Lung (tissue), 12 donors: ENCODE measurements around the gene TMEM123. TPM values are rescaled to one million over a fixed set of nuclear protein-coding genes. Genes with fewer than 3 reads are reported as not detected.

Source experiments
- ATAC-seq: fragments of 200-7000 bp; cut with Tn5 transposase; one replicate; pipeline ENCODE4 v1.9.1; 2020; ENCODE audit warnings: moderate number of reproducible peaks; ENCODE audit not compliant: insufficient read depth, low FRiP score
- DNase-seq, 3 donors: peaks; one replicate each; pipeline ENCODE4 v3.0.0-alpha.2; 2013 to 2017
- H3K27ac ChIP-seq, 2 donors: one replicate each; pipeline ENCODE4 v1.5.1; 2013; ENCODE audit warnings: mild to moderate bottlenecking in 2 of 2, moderate library complexity in 2 of 2, control low read depth in 1 of 2, inconsistent platforms in 1 of 2, low read depth in 1 of 2, low read length in 1 of 2
- H3K27me3 ChIP-seq, 3 donors: one replicate each; pipeline ENCODE4 v1.5.1; 2013; ENCODE audit warnings: low read length in 2 of 3; ENCODE audit not compliant: control insufficient read depth in 3 of 3, insufficient read depth in 3 of 3
- H3K36me3 ChIP-seq, 4 donors: one replicate each; pipeline ENCODE4 v1.5.1; 2013; ENCODE audit warnings: low read length in 4 of 4, mild to moderate bottlenecking in 1 of 4, moderate library complexity in 1 of 4; ENCODE audit not compliant: control insufficient read depth in 4 of 4, insufficient read depth in 4 of 4
- H3K4me1 ChIP-seq, 5 donors: one replicate each; pipeline ENCODE4 v1.5.1; 2013; ENCODE audit warnings: low read length in 5 of 5, mild to moderate bottlenecking in 2 of 5, moderate library complexity in 1 of 5; ENCODE audit not compliant: control insufficient read depth in 5 of 5, insufficient read depth in 5 of 5
- H3K4me3 ChIP-seq: one replicate; pipeline ENCODE4 v1.5.1; 2013; ENCODE audit warnings: mild to moderate bottlenecking, control low read depth, moderate library complexity
- H3K9ac ChIP-seq, 2 donors: one replicate each; pipeline ENCODE4 v1.5.1; 2013; ENCODE audit warnings: low read length in 2 of 2, control low read depth in 1 of 2; ENCODE audit not compliant: insufficient read depth in 1 of 2
- H3K9me3 ChIP-seq, 4 donors: one replicate each; pipeline ENCODE4 v1.5.1; 2013; ENCODE audit warnings: low read length in 3 of 4, mild to moderate bottlenecking in 1 of 4, moderate library complexity in 1 of 4; ENCODE audit not compliant: control insufficient read depth in 4 of 4, insufficient read depth in 3 of 4
- WGBS, 2 donors: extraction: QIAGEN DNeasy Blood & Tissue Kit; methylation state at CpG; one replicate each; pipeline ENCODE4 v1.1.7; 2013; 5-methylcytosine and 5-hydroxymethylcytosine counted together
- polyA plus RNA-seq, 2 donors: library from polyadenylated mRNA; stranded (reverse); fragments of 200-250 nt; gene quantifications; one replicate each; pipeline ENCODE4 v1.2.1, GENCODE V29; 2013
- total RNA-seq, 2 donors: library from RNA; depleted of rRNA in 1 of 2; stranded (reverse); fragments of >200 nt in 1 of 2; gene quantifications; one replicate each; pipeline ENCODE4 v1.2.1, GENCODE V29; 2014 to 2021
- TF ChIP-seq, protein P1 (sequence below): IDR thresholded peaks from 2 replicates; pipeline ENCODE4 v1.5.1; 2012; ENCODE audit warnings: mild to moderate bottlenecking; ENCODE audit errors: control extremely low read depth, extremely low read depth
- donor health status: control.
- donor health status: control.
- donor health status: Bipolar disorder and iron deficiency.
- donor health status: healthy.
- donor health status: DM: yes; HTN: yes; CAD: no.

TMEM123 gene
- total and polyA plus RNA-seq, 4 donors: 53.6 to 245 (median 100) TPM

DNA sequence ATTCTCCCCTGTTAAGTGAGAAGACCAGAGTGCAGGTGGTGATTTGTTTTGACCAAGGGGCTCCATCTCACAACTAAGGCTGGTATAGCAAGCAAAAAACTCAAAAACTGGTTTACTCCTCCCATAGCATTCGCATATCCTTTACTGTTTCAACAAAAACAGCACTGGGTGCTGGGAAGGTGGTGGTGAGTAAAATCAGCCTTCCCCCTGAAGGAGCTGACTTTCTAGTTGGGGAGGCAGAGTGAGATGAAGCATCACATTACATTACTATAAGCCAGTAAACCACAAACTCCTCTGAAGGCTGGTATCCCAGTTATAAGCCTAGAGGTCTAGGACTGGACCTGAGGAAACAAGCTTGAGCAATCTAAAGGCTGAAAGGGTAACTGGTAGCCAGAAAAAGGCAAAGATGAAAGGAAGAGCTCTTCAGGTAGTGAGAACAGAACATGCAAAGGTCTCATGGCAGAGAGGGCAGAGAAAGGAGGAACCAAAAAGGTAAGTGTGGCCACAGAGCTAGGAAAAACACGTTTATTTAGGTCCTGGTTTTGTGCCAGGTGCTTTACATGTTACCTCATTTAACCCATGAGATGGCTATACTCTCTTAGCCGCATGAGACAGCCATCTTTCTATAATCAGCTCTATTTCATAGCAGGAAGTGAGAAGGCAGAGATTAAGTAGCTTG lies 22.3 kb downstream of the TMEM123 start:
- H3K27ac ChIP-seq: no peak overlapping the region
- ATAC-seq: no peak
- no peak for DNase-seq

DNA sequence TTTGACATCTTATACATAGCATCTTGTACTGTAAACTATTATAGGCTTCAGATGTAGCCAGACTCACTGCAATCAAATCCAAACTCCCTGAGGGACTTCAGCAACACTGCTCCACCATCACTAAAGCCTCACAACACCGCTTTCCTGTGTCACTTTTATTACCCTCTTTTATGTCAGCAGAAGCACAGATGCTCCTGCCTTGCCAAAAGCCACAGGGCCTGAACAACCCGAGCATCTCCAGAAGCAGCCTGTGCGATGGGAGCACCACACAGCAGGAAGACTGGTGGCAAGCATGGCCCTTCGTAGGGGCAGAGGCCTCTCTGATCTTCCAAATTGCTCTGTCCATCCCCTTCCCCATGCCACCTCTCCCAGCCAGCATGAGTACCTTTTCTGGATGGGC lies 22.9 kb downstream of the TMEM123 start:
- H3K9ac ChIP-seq: no peak overlapping the region
- TF ChIP-seq, protein P1, sequence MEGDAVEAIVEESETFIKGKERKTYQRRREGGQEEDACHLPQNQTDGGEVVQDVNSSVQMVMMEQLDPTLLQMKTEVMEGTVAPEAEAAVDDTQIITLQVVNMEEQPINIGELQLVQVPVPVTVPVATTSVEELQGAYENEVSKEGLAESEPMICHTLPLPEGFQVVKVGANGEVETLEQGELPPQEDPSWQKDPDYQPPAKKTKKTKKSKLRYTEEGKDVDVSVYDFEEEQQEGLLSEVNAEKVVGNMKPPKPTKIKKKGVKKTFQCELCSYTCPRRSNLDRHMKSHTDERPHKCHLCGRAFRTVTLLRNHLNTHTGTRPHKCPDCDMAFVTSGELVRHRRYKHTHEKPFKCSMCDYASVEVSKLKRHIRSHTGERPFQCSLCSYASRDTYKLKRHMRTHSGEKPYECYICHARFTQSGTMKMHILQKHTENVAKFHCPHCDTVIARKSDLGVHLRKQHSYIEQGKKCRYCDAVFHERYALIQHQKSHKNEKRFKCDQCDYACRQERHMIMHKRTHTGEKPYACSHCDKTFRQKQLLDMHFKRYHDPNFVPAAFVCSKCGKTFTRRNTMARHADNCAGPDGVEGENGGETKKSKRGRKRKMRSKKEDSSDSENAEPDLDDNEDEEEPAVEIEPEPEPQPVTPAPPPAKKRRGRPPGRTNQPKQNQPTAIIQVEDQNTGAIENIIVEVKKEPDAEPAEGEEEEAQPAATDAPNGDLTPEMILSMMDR: no peak
- no peak overlapping the region for H3K4me3 ChIP-seq
- peaks cover 0 to 13% (median 4%) of the 10 kb centered on the region in 5 donors for H3K4me1 ChIP-seq
- DNase-seq (peak in 1 of 3 donors; percentile 38), ATAC-seq (no peak)
- H3K27ac ChIP-seq: no peak overlapping the region
- H3K27me3 ChIP-seq: no peaks in the 10 kb centered on the region
- 86 to 90% methylated on average over 4 of the region's 4 CpGs for WGBS, 2 donors
- peaks cover 0 to 2% (median 0%) of the 10 kb centered on the region in 4 donors for H3K9me3 ChIP-seq
- peaks cover 0 to 2% (median 0%) of the 10 kb centered on the region in 4 donors for H3K36me3 ChIP-seq

More for the DNA sequence above, 22.3 kb downstream of the TMEM123 start:
- TF ChIP-seq, protein P1: no peak
- Histone ChIP-seq H3K36me3 (peaks cover 0 to 2% (median 0%) of the 10 kb centered on the region in 4 donors), H3K9me3 (peaks cover 0 to 2% (median 0%) of the 10 kb centered on the region in 4 donors), H3K4me1 (peaks cover 0 to 13% (median 4%) of the 10 kb centered on the region in 5 donors), H3K9ac (no peak overlapping the region), H3K4me3 (no peak overlapping the region), H3K27me3 (no peaks in the 10 kb centered on the region)
- WGBS, 2 donors: 53 to 58% methylated on average over 3 of the region's 3 CpGs

DNA sequence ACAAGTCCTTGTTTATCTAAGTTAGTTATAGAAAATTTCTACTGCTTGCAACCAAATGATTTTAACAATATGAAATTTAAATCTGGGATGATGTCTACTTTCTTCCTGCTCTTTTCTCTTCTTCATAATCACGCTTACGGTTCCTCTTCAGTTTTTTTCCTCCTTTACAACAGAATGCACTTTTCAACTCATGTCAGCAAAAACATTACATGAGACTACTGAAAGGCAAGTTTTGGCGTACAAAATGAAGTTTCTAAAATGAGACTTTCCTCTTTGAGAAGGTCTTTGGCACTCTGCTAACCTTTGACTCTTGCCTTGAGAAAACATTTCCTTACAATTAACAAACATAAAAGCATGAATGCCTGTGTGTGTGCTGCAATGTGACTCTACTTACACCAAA lies 23.3 kb downstream of the TMEM123 start:
- Histone ChIP-seq H3K9me3 (peaks cover 0 to 2% (median 0%) of the 10 kb centered on the region in 4 donors), H3K36me3 (peaks cover 0 to 2% (median 0%) of the 10 kb centered on the region in 4 donors), H3K4me3 (no peak overlapping the region), H3K9ac (no peak overlapping the region), H3K4me1 (peaks cover 0 to 13% (median 4%) of the 10 kb centered on the region in 5 donors), H3K27ac (no peak overlapping the region), H3K27me3 (no peaks in the 10 kb centered on the region)
- no peak for ATAC-seq
- TF ChIP-seq, protein P1: no peak
- no peak for DNase-seq
- 68 to 84% methylated on average over 3 of the region's 3 CpGs for WGBS, 2 donors
